ENCODE data around the gene SLC22A5. TPM values are rescaled to one million over a fixed set of nuclear protein-coding genes. Genes with fewer than 3 reads are reported as not detected.

Gene SLC22A5
- total and polyA plus RNA-seq, 2 of the 8 experiments (the other 6 are each of a cell fraction or from before 2014, with no cell fraction given), result 4.0 to 9.0 TPM

DNA sequence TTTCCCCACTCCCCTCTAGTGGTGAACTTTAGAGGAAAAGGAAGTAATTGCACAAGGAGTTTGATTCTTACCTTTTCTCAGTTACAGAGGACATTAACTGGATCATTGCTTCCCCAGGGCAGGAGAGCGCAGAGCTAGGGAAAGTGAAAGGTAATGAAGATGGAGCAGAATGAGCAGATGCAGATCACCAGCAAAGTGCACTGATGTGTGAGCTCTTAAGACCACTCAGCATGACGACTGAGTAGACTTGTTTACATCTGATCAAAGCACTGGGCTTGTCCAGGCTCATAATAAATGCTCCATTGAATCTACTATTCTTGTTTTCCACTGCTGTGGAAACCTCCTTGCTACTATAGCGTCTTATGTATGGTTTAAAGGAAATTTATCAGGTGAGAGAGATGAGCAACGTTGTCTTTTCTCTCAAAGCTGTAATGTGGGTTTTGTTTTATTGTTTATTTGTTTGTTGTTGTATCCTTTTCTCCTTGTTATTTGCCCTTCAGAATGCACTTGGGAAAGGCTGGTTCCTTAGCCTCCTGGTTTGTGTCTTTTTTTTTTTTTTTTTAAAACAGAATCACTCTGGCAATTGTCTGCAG lies 25.3 kb downstream of the SLC22A5 start:
- Histone ChIP-seq H3K4me1 (replicated peaks in 1 of 4; ENCODE audit: control insufficient read depth in 3 of 4, insufficient read depth in 4 of 4, low read length in 3 of 4) (no peaks in the 10 kb centered on the region), H4K8ac (ENCODE audit: extremely low read depth, insufficient read depth, low read length) (no peak overlapping the region), H3K4me3 (ENCODE audit: extremely low read depth in 1 of 4, insufficient read depth in 2 of 4, low read depth in 3 of 4, low read length in 4 of 4) (no peak overlapping the region), H3K27ac (ENCODE audit: low read depth, low read length) (no peak overlapping the region), H3K79me2 (ENCODE audit: control insufficient read depth in 1 of 2, insufficient read depth in 2 of 2, low read length in 2 of 2) (no peaks in the 10 kb centered on the region), H2BK15ac (ENCODE audit: low read length) (no peak overlapping the region), H2BK5ac (ENCODE audit: low read depth, low read length) (no peak overlapping the region), H3K9me3 (ENCODE audit: insufficient read depth in 2 of 2, low read depth in 1 of 2, low read length in 1 of 2) (no peaks in the 10 kb centered on the region), H4K20me1 (replicated peaks in 1 of 2; ENCODE audit: control insufficient read depth in 1 of 2, insufficient read depth in 2 of 2, low read length in 2 of 2) (no peaks in the 10 kb centered on the region), H4K91ac (replicated peaks; ENCODE audit: insufficient read length, low read length) (no peak overlapping the region), H3K36me3 (ENCODE audit: control insufficient read depth in 2 of 4, insufficient read depth in 4 of 4, low read length in 3 of 4) (no peaks in the 10 kb centered on the region), H3K9ac (replicated peaks in 1 of 4; ENCODE audit: extremely low read depth in 1 of 4, low read depth in 3 of 4, low read length in 3 of 4) (no peak overlapping the region), H2BK120ac (replicated peaks; ENCODE audit: low read depth, low read length) (no peak overlapping the region), H3K4me2 (ENCODE audit: insufficient read depth in 1 of 2, low read depth in 2 of 2, low read length in 2 of 2) (no peak overlapping the region), H2BK20ac (ENCODE audit: low read length) (no peak overlapping the region), H3K4ac (replicated peaks; ENCODE audit: insufficient read length, low read depth, low read length) (no peak overlapping the region), H2BK12ac (ENCODE audit: low read depth, low read length) (no peak overlapping the region), H3K56ac (replicated peaks; ENCODE audit: insufficient read length, low read depth, low read length) (no peak overlapping the region), H3K14ac (ENCODE audit: insufficient read length) (no peak overlapping the region), H2AK5ac (ENCODE audit: low read depth, low read length) (no peak overlapping the region), H3K18ac (ENCODE audit: extremely low read depth, low read length) (no peak overlapping the region), H3K27me3 (replicated peaks in 1 of 4; ENCODE audit: control insufficient read depth in 3 of 4, extremely low read depth in 1 of 4, insufficient read depth in 3 of 4, low read length in 3 of 4) (no peaks in the 10 kb centered on the region), H2AFZ (ENCODE audit: low read length) (no peak overlapping the region), H3K23me2 (ENCODE audit: low read depth, low read length) (no peaks in the 10 kb centered on the region), H3K79me1 (ENCODE audit: low read depth, low read length) (no peaks in the 10 kb centered on the region), H4K5ac (ENCODE audit: insufficient read length, low read depth, low read length) (no peak overlapping the region), H3K23ac (ENCODE audit: insufficient read length) (no peak overlapping the region)
- no peak for FAIRE-seq
- WGBS, 2 experiments (ENCODE audit: extremely low coverage in 1 of 2, insufficient coverage in 1 of 2, insufficient read length in 1 of 2, insufficient replicate concordance in 2 of 2, low coverage in 1 of 2, low lambda C conversion rate in 2 of 2, missing lambda C conversion rate in 1 of 2), result 82% methylated on average over 4 of the region's 4 CpGs; no CpG with 5 or more reads in 1 of the 2 experiments
- DNase-seq (ENCODE audit: low read depth in 1 of 2, low spot score in 2 of 2), result no peak
- ChIA-PET POLR2A (ENCODE audit: partially characterized antibody) (interaction anchor here (1.0 to 1.3 kb wide), 2 partner anchors 94 to 96 kb away, joined by 3 to 4 read pairs; partner anchors contain the start of gene IRF1), CTCF (ENCODE audit: partially characterized antibody) (interaction anchor here (0.9 to 16.4 kb wide), 8 partner anchors 8 to 133 kb away, joined by 3 to 353 read pairs (median 5); partner anchors contain the start of gene IRF1)
- TF ChIP-seq TAF7 (optimal IDR thresholded peaks at IDR 0.05; ENCODE audit: borderline replicate concordance, low read depth, low read length) (no peak), RNF2 (IDR thresholded peaks at IDR 0.05; ENCODE audit: borderline replicate concordance, low read depth, low read length, missing control alignments, poor library complexity, severe bottlenecking) (no peak), KDM4A (IDR thresholded peaks at IDR 0.05; ENCODE audit: low read depth, low read length, severe bottlenecking) (no peak), RXRA (IDR thresholded peaks at IDR 0.05; ENCODE audit: insufficient read depth, low read depth, low read length) (no peak), FOSL1 (IDR thresholded peaks at IDR 0.05; ENCODE audit: insufficient read depth, low read depth, low read length) (no peak), NRF1 (IDR thresholded peaks at IDR 0.05; ENCODE audit: low read depth, low read length) (no peak), MAFK (IDR thresholded peaks at IDR 0.05; ENCODE audit: low read depth, low read length) (no peak), SAP30 (IDR thresholded peaks at IDR 0.05; ENCODE audit: insufficient read depth, insufficient replicate concordance, low read length) (no peak), SIRT6 (IDR thresholded peaks at IDR 0.05; ENCODE audit: low read length) (no peak), E2F6 (IDR thresholded peaks at IDR 0.05) (no peak), NANOG (IDR thresholded peaks at IDR 0.05; ENCODE audit: insufficient read depth, low read depth, low read length, poor library complexity, severe bottlenecking) (no peak), SP2 (IDR thresholded peaks at IDR 0.05; ENCODE audit: low read length) (no peak)

Data from H1 (cell line).